GM12865 (cell line): ENCODE results near the gene CDAN1.
"Not testable (repeated sequence)": the region's sequence is repeated elsewhere in the genome, so short reads cannot be mapped to it uniquely, and the experiment has no call there.

Experiments used
- DNase-seq: peaks from one replicate; pipeline ENCODE4 v3.0.0; 2010; ENCODE audit warnings: low read depth
- H3K4me3 ChIP-seq: 2 replicates; pipeline ENCODE4 v1.5.1; 2011; ENCODE audit warnings: mild to moderate bottlenecking, low read depth, low read length, control low read depth
- CTCF ChIP-seq: IDR thresholded peaks from 2 replicates; pipeline ENCODE4 v1.5.1; 2011; ENCODE audit warnings: low read length, control low read depth, low read depth, inconsistent platforms; ENCODE audit not compliant: insufficient read depth; ENCODE audit errors: missing control alignments

Gene CDAN1

DNA sequence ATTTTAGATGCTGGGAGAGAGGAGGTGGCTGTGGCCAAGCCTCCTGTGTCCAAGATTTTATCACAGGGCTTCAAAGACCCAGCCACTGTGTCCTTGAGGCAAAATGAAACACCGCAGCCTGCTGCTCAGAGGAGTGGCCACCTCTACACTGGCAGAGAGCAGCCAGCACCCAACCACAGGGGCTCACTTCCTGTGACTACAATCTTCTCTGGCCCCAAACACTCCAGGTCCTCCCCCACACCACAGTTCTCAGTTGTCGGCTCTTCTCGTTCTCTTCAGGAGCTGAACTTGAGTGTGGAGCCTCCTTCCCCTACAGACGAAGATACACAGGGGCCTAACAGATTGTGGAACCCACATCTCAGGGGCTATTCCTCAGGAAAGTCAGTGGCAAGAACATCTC, 45.6 kb downstream of the CDAN1 start:
- no peak for TF ChIP-seq CTCF
- DNase-seq, result no peak
- H3K4me3 ChIP-seq, result no peak overlapping the region

- DNase-seq, result no peak
- H3K4me3 ChIP-seq, result no peak overlapping the region
- TF ChIP-seq CTCF, result no peak
Observed at GRCh38 chr15:42688301-42688700, 48.6 kb downstream of the CDAN1 start.

- no peak for DNase-seq
- H3K4me3 ChIP-seq, result no peak overlapping the region
- TF ChIP-seq CTCF, result no peak
Observed at GRCh38 chr15:42687740-42688139, 49.2 kb downstream of the CDAN1 start.

DNA sequence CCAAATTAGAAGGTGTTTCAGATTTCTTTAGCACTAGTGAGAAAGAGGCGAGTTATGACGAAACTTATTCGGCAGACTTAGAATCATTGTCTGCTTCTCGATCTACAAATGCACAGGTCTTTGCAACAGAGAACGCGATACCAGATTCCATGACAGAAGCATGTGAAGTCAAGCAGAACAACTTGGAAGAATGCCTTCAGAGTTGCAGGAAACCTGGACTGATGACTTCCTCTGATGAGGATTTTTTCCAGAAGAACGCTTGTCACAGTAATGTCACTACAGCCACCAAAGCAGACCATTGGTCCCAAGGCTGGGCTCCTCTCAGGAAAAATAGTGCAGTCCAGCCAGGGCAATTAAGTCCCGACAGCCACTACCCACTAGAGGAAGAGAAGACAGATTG, 50.6 kb downstream of the CDAN1 start:
- no peak overlapping the region for H3K4me3 ChIP-seq
- no peak for DNase-seq
- no peak for TF ChIP-seq CTCF

DNA sequence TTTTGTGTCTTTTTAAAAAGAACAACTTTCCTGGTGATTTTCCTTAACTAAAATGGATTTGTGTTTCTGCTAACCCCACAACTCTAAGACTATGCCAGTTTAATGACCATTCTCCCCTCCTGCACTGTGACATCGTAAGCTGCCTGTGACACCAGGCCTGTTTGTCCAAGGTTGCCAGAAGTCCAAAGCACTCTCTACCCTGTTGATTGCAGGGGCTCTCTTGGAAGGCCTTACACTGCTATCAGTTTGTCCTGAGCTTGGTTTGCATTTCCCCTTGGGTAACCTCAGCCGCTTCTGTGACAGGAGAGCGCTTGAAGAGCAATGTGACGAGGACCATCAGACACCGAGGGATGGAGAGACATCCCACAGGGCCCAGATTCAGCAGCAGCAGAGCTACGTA, 55.8 kb downstream of the CDAN1 start:
- no peak for DNase-seq
- TF ChIP-seq CTCF, result no peak
- no peak overlapping the region for H3K4me3 ChIP-seq

DNA sequence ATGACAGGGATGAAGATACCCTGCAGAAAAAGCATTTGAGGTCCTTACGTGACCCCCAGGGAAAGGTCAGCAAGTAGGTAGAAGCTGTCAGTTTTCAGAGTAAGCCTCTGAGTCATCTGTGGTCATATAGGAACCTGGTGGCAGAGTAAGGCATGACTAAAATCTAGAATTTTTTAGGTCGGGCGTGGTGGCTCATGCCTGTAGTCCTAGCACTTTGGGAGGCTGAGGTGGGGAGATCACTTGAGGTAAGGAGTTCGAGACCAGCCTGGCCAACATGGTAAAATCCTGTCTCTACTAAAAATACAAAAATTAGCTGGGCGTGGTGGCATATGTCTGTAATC, 56.8 kb downstream of the CDAN1 start:
- peak; percentile 67 for DNase-seq
- H3K4me3 ChIP-seq, result not testable (repeated sequence)

DNA sequence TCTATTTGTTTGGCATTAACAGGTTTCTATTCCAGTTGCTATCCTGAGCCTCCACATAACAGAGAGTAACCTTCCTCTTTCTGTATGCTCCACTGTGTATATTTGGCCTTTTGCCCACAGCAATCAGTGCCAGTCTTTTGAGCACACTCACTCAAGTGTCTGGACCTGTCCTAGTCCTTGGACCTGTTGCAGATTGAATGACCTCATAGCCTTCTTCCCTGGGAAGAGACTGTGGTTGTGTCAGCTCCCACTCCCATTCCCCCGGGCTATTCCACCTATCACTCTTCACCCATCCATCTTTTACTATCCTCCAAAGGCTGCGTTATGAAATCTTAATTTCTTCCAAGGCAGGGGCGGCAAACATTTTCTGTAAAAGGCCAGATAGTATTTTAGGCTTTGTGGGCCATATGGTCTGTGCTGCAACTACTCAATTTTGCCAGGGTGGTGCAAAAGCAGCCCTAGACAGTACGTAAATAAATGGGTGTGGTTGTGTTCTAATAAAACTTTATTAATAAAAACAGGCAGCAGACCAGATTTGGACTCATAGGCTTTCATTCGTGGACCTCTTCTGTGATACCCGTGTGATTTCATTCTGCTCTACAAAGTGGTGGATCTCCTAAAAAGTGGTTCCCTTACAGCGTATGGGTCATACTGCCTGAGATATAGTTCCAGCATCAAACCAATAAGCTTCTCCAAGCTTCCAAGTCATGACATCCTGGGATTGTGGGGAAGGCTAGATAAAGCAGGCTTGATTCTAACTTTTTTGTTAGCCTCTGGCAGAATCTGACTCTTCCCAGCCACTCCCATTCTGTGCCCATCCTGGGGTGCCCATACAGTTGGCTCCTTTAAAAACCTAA, 57.4 kb downstream of the CDAN1 start:
- TF ChIP-seq CTCF, result no peak
- DNase-seq, result no peak
- H3K4me3 ChIP-seq, result no peak overlapping the region
